Epithelial cell of esophagus (primary cell): ENCODE measurements around the gene OSBPL3.
A peak's percentile ranks its signal among the peaks of the same experiment; 100 is the strongest.
"Not testable (repeated sequence)": the region's sequence is repeated elsewhere in the genome, so short reads cannot be mapped to it uniquely, and the experiment has no call there.

Source experiments
- DNase-seq: peaks from one replicate; pipeline ENCODE4 v3.0.0; 2010; ENCODE audit warnings: low read depth
- H3K4me3 ChIP-seq: 2 replicates; pipeline ENCODE4 v1.5.1; 2011; ENCODE audit warnings: mild to moderate bottlenecking, low read length, control low read depth
- TF ChIP-seq, protein P1 (sequence below): IDR thresholded peaks from 2 replicates; pipeline ENCODE4 v1.5.1; 2011; ENCODE audit warnings: low read depth, mild to moderate bottlenecking, low read length, control low read depth, inconsistent platforms; ENCODE audit not compliant: insufficient read depth; ENCODE audit errors: missing control alignments

OSBPL3 gene

DNA sequence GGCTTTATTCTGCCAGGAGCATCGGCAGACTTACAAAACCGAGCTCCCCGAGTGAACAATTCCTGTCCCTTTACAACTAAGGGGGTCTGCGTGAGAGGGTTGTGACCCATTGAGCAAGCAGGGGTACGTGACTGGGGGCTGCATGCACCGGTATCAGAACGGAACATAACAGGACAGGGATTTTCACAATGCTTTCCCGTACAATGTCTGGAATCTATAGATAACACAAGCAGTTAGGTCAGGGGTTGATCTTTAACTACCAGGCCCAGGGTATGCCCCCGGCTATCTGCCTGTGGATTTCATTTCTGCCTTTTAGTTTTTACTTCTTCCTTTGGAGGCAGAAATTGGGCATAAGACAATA, 184.6 kb downstream of the OSBPL3 start:
- DNase-seq = no peak
- H3K4me3 ChIP-seq = no peak overlapping the region
- TF ChIP-seq, protein P1, sequence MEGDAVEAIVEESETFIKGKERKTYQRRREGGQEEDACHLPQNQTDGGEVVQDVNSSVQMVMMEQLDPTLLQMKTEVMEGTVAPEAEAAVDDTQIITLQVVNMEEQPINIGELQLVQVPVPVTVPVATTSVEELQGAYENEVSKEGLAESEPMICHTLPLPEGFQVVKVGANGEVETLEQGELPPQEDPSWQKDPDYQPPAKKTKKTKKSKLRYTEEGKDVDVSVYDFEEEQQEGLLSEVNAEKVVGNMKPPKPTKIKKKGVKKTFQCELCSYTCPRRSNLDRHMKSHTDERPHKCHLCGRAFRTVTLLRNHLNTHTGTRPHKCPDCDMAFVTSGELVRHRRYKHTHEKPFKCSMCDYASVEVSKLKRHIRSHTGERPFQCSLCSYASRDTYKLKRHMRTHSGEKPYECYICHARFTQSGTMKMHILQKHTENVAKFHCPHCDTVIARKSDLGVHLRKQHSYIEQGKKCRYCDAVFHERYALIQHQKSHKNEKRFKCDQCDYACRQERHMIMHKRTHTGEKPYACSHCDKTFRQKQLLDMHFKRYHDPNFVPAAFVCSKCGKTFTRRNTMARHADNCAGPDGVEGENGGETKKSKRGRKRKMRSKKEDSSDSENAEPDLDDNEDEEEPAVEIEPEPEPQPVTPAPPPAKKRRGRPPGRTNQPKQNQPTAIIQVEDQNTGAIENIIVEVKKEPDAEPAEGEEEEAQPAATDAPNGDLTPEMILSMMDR = no peak

DNA sequence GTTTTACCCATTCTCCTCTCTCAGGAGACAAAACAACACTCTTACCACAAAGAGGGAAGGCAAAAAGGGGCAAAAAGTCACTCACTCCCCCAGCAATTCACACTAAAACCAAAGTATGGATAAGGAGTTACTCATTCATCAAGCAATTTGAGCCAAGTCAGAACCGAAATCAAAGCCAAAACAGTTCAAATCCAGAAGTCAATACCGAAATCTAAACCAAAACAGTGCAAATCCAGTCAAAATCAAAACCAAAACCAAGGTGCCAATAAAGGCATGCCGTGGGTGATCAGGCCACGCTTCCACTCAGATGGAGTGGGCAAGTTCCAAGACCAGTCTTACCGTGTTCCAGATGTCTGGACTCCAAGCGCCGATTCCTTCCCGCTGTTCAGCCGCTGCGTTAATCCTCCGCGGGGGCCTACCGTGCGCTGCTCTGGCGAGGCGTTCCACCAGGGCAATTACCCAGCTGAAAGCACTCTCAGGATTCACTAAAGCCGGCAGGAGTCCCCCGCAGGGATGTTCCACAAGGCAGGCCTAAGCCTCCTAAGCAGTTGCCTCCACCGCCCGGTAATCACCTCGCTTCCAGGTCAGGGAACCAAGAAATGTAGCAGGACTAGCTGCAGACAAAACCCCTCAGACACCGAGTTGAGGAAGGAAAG, 185.1 kb downstream of the OSBPL3 start:
- not testable (repeated sequence) for H3K4me3 ChIP-seq, DNase-seq

DNA sequence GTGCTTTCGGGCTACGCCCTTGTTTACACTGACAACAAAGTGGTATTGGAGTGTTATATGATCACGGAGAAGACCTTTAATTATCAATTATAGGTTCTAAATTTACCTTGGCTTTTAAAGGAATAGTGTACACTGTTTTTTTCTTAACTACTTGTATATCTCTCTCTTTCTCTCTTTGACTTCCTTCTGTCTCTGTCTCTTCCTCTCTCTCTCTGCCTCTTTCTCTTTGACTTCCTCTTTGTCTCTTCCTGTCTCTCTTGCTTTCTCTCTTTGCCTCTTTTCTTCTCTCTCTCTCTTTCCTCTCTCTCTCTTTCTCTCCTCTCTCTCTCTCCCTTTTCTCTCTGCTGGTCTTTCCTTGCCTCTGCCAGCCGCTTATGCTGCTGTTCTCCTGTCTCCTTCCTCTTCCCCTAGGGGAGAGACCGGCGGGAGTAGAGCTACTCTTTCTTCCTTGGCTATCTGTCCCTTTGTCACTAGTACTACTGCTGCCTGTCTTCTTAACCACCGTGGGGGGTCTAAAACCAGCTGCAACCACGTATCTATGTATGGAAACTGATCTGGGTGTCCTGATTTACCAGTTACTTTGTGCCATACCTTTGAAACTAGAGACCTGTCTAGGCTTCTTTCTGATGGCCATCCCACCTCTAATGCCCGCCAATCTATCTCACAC, 185.9 kb downstream of the OSBPL3 start:
- no peak for DNase-seq
- H3K4me3 ChIP-seq = no peak overlapping the region
- TF ChIP-seq, protein P1 = no peak

DNA sequence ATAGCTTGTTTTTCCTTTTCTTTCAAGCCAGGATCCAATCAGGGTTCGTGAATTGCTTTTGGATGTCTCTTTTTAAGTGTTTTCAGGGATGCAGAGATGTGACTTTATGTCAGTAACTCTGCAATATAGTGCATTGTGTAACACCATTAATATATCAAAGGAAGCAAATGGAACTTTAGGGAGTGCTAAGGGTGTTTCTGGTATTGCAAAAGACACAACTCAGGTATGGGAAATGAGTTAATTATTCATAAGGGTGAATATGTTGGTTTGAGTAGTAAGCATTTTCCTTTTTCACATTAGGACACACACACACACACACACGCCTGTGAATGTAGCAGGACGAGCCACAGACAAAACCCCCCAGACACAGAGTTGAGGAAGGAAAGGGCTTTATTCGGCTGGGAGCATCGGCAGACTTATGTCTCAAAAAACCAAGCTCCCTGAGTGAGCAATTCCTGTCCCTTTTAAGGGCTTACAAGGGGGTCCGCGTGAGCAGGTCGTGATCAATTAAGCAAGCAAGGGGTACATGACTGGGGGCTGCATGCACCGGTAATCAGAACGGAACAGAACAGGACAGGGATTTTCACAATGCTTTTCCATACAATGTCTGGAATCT, 190.9 kb downstream of the OSBPL3 start:
- DNase-seq = peak; percentile 80

DNA sequence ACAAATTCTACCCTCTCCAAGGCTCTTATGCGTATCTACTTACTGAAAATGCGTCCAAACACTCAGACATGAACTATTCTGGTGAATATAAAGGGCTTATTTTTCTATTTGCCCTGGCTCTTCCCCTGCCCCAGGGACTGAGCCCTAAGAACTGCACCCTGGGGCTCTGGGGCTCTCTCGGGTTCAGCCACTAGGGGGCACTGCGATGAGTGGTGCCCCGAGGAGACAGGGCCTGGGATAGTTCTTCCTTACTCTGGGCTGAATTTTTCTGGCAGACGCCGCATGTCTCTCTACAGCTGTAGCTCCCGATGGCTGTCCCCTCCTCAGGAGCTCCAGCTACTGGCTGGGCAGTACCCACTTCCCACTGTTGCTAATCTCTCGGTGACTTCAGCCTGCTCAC, 191.9 kb downstream of the OSBPL3 start:
- H3K4me3 ChIP-seq = no peak overlapping the region
- TF ChIP-seq, protein P1 = peak; percentile 45
- DNase-seq = no peak

More for the DNA sequence above, 190.9 kb downstream of the OSBPL3 start:
- no peak overlapping the region for H3K4me3 ChIP-seq
- TF ChIP-seq, protein P1 = no peak

DNA sequence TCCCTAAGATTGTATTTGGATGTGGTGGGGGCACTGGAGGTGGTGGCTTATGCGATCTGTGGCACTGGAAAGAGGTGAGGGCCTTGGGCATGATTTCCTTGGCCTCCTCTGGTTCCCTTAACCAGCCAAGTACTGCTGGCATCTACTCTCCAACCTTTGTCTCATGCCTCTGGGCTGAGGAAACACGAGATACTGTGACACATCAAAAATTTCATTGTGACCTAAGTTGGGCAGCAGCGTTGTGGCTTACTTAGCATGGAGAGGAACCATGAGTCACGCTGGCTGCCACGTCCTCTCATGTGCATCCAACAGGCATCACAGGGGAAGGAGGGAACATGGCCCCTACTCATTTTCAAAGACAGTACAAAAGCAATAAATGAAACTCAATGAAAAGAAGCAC, 193.0 kb downstream of the OSBPL3 start:
- peak; percentile 97 for DNase-seq
- no peak overlapping the region for H3K4me3 ChIP-seq
- TF ChIP-seq, protein P1 = no peak

DNA sequence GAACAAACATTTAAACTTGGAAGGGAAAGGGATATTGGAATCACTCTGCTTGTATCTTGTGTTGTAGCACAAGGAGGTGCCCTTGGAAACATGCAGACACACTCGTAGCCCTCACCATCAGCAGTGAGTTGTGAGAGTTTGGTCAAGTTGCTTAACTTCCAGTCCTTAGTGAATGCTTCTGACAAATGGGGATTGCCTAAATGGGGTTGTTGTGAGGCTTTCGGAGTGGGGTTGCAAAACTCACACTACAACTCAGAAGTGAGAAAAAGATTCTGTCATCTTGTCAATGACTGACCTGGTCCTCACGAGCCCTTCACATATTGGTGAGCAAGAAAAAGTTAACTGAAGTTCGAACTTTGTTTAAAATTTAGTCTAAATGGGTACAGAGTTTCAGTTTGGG, 193.7 kb downstream of the OSBPL3 start:
- TF ChIP-seq, protein P1 = no peak
- no peak overlapping the region for H3K4me3 ChIP-seq
- DNase-seq = no peak
